DOHH2 (cell line): ENCODE results near the gene TULP4.

Experiments used
- CTCF ChIP-seq: fragments of 200-600 bp; sonication (generic); IDR thresholded peaks from one replicate; pipeline ENCODE4 v1.5.1; 2014; ENCODE audit warnings: antibody characterized with exemption, mild to moderate bottlenecking, low read depth, low read length; ENCODE audit not compliant: poor library complexity, severe bottlenecking
- EZH2phosphoT487 ChIP-seq: fragments of 200-600 bp; sonication (generic); IDR thresholded peaks from 2 replicates; pipeline ENCODE4 v1.6.1; 2017; ENCODE audit warnings: borderline replicate concordance, mild to moderate bottlenecking, antibody characterized with exemption, low read length, moderate library complexity, mixed read lengths

GRCh38 chr6:158286413-158286812 lies 25.9 kb upstream of the TULP4 start:
- no peak for TF ChIP-seq CTCF
- no peak for TF ChIP-seq EZH2phosphoT487
